Lung microvascular endothelial cell (primary cell): Measurements from ENCODE around the gene INPP4A. TPM values are rescaled to one million over a fixed set of nuclear protein-coding genes. Genes with fewer than 3 reads are reported as not detected.

ENCODE experiments used
- DNase-seq, 2 donors: peaks; one replicate each; pipeline versions ENCODE4 v3.0.0 to v3.0.0-alpha.2; 2010; ENCODE audit warnings: low read depth in 2 of 2
- total RNA-seq: library from RNA; depleted of rRNA; stranded (reverse); fragments of >200 nt; gene quantifications from 2 replicates; pipeline ENCODE4 v1.2.1, GENCODE V29; 2014

Gene INPP4A
- total RNA-seq, 1 donor from 2014 or later, result 18.5 TPM

DNA sequence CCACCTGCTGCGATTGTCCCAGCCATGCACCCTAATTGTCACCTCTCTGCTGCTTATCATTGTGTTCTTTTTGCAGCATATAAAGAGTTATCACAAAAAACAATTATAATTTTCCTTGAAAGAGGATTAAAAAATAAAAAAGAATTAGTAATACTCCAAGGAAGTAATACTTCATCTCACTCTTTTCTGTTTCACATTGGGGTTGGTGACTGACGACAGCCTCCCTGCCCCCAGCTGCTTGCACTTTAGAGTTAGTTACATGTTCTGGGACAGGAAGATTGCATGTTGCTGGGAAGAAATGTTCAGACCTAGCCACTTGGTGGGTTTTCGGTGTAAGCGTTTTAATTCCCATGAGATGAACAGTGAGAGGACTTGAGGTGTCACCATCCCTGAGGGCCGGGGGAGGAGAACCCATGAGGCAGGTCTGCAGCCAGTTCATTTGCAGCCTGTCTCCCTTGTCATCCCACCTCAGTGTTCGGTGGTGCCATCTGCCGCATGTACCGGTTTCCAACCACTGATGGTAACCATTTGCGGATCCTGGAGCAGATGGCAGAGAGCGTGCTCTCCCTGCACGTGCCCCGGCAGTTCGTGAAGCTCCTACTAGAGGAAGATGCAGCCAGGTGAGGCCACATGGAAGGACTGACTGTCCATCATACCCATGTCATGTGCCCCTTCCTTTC is 94.5 kb downstream of the INPP4A start:
- no peak for DNase-seq

- no peak for DNase-seq
These were observed 95.9 kb downstream of the INPP4A start for GRCh38 chr2:98540536-98540935.

DNA sequence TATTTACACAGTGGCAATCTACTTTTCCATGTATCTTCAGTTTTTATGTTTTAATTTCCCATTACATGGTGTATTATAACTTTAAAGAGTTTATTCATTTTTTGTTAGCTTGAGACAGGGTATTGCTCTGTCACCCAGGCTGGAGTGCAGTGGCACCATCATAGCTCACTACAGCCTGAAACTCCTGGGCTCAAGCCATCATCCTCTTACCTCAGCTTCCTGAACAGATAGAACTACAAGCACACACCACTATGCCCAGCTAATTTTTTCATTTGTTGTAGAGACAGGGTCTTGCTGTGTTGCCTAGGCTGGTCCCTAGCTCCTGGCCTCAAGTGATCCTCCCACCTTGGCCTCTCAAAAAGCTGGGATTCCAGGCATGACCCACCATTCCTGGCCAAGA is 96.8 kb downstream of the INPP4A start:
- no peak for DNase-seq

DNA sequence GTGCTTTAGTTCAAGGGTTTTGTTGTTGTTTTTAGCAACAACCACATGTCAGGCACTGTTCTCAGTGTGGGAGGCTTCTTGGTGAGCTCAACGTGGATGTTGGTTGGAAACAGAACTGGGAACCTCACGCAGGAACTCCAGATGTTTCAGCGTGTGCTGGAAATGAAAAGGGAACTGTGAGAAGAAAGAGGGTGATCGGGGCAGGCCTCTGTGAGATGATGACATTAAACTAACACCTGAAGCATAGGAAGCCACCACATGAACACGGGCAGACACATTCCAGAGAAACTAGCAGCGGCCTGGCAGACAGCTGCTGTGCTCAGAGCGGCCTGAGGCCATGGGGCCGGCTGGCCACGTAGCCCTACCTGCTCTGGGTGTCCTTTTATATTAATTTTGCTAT is 97.2 kb downstream of the INPP4A start:
- DNase-seq, result no peak

- no peak for DNase-seq
These were observed 98.6 kb downstream of the INPP4A start for GRCh38 chr2:98543214-98543613.

DNA sequence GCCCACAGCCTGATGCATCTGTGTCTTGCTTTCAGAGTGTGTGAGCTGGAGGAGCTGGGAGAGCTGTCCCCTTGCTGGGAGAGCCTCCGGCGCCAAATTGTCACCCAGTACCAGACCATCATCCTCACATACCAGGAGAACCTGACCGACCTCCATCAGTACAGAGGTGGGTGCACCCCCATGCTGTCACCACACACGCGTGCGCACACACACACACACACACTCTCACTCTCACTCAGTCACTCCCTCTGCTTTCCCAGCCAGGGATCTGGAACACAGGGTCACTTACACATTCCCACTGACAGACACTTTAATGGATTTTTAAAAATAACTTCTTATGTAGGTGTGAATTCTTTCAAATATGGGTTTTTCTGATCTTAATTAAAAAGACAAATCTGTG is 99.2 kb downstream of the INPP4A start:
- DNase-seq, result no peak

DNA sequence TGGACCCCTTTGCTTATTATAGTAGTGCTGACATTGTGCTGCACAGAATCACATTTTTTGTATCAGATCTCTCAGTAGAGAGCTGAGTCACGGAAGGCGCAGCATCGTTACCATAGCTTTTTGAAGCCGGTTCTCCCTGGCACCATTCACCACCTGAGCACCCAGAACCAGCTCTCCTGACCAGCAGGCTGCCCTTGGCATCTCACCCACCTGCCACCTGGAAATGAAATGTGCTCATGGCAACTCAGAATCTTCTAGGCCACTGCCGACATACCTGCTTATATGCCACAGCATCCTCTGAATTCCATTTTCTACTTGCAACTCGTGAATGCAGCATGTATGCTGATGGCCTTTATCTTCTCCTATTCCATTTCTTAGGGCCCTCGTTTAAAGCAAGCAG is 100.9 kb downstream of the INPP4A start:
- no peak for DNase-seq

- DNase-seq, result no peak
These were observed 101.5 kb downstream of the INPP4A start for GRCh38 chr2:98546186-98546585.

GRCh38 chr2:98547092-98547790 is 102.6 kb downstream of the INPP4A start:
- DNase-seq, result no peak

- no peak for DNase-seq
These were observed 104.5 kb downstream of the INPP4A start for GRCh38 chr2:98548920-98549818.

DNA sequence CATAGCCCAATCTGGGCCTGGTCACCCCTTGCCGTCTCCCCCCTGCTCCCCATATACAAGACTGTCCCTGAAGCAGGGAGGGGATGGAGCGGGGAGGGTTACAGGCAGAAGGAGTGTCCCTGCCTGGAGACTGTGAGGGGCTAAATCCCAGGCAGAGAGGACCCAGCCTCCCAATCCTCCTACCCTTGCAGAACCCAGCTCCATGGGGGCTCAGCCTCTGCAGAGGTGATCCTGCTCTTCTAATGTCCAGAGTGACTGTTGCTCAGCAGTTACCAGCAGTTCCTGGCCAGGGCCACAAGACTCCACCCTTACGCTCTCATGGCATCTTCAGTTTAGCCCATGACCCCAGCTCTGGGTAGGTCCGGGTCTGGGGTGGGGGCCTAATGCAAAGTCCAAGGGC is 105.5 kb downstream of the INPP4A start:
- no peak for DNase-seq

DNA sequence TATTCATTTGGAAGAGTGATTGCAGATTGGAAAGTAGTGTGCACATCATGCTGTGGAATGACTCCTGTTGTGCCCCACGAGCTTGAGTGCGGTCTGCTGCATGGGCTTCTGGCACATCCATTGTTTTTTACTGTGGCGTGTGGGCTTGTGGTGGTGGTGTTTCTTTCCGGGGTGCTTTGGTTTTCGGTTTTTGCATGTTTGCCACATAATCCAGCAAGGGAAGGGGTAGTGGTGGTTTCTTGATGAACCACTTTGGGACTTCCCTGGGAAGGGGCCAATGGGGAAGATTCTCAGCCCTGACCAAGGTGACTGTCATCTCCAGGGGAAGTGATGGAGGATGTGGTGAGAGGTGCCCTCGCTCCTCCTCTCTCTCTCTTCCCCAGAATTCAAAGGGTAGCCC is 106.7 kb downstream of the INPP4A start:
- no peak for DNase-seq

- DNase-seq, result no peak
These were observed 108.0 kb downstream of the INPP4A start for GRCh38 chr2:98552499-98553179.

GRCh38 chr2:98554116-98554861 is 109.6 kb downstream of the INPP4A start:
- no peak for DNase-seq

DNA sequence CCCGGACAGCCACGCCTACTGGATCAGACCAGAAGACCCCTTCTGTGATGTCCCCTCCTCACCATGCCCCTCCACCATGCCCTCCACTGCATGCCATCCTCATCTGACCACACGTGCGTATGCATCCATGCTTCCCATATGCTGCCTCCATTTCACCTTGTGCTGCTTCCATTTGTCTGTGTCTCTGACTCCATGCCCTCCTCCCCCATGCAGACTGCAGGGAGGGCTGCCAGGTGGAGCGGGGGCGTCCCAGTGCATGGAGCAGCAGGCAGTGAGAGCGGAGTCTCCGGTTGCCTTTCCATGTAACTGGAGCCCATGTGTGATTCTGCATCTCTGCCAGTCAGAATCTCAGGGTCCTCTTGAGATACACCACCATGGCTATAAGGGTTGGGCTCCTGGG is 111.0 kb downstream of the INPP4A start:
- DNase-seq, result no peak

DNA sequence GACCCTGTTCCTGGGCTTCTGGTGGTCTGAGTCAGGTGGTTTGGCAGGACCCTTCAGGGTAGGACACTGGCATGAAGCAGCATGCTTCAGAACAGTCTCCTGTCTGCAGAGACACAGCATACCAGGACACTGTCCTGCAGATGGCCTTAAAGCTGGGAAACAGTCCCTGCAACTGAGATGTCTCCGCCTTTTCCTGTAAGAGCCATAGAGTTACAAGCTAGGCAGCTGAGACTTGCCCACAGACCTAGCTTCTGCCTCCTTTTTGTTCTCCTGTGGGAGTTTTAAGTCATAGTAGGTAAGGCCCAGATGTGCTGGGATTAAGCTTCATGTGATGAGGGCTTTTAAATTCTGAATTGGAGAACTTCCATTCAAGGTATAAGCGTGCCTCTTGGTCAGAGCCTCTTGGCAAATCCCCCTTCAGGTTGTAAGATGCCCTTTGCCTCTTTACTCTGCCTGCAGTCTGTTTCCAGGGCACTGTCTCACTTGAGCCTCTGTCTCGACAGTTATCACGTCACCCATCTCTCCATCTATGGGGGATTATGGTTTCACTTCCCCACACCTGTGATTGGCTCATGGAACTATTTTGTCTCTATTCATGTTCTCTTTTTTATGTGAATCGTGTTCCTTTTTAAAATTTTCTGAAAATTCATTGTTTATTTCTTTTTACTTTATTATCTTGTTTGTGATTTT is 111.8 kb downstream of the INPP4A start:
- DNase-seq, result no peak

- no peak for DNase-seq
These were observed 114.3 kb downstream of the INPP4A start for GRCh38 chr2:98558852-98559530.

GRCh38 chr2:98559581-98559980 is 114.9 kb downstream of the INPP4A start:
- no peak for DNase-seq

GRCh38 chr2:98560256-98560771 is 115.7 kb downstream of the INPP4A start:
- DNase-seq, result peak in 1 of 2 donors; percentile 85

GRCh38 chr2:98561018-98561417 is 116.4 kb downstream of the INPP4A start:
- DNase-seq, result no peak
